Skeletal muscle cell (primary cell): ENCODE results near the gene BLTP2.

ENCODE experiments used
- DNase-seq: peaks from one replicate; pipeline ENCODE4 v3.0.0-alpha.2; 2010; ENCODE audit warnings: low read depth
- H3K4me3 ChIP-seq: 2 replicates; pipeline ENCODE4 v1.5.1; 2011; ENCODE audit warnings: low read depth, mild to moderate bottlenecking, control low read depth, low read length, moderate library complexity

BLTP2 gene

GRCh38 chr17:28655160-28655559, 10.2 kb upstream of the BLTP2 start:
- H3K4me3 ChIP-seq, result no peak overlapping the region
- no peak for DNase-seq

- H3K4me3 ChIP-seq, result no peak overlapping the region
Measured at GRCh38 chr17:28648698-28649097, 3.7 kb upstream of the BLTP2 start.

GRCh38 chr17:28646039-28646754, 1.2 kb upstream of the BLTP2 start:
- no peak for DNase-seq
- H3K4me3 ChIP-seq, result no peak overlapping the region

More at GRCh38 chr17:28648698-28649097, 3.7 kb upstream of the BLTP2 start:
- no peak for DNase-seq

- DNase-seq, result no peak
- peak overlapping the region; percentile 90 for H3K4me3 ChIP-seq
Measured at GRCh38 chr17:28645576-28645939, 600 bp upstream of the BLTP2 start.

- H3K4me3 ChIP-seq, result peak overlapping the region; percentile 90
- no peak for DNase-seq
Measured at GRCh38 chr17:28643983-28644786, 773 bp downstream of the BLTP2 start.

GRCh38 chr17:28641579-28641978, 3.4 kb downstream of the BLTP2 start:
- H3K4me3 ChIP-seq, result no peak overlapping the region
- no peak for DNase-seq

- DNase-seq, result no peak
- no peak overlapping the region for H3K4me3 ChIP-seq
Measured at GRCh38 chr17:28635506-28635905, 9.5 kb downstream of the BLTP2 start.

GRCh38 chr17:28634206-28634865, 10.6 kb downstream of the BLTP2 start:
- DNase-seq, result no peak
- no peak overlapping the region for H3K4me3 ChIP-seq

GRCh38 chr17:28626818-28627217, 18.1 kb downstream of the BLTP2 start:
- no peak for DNase-seq
- no peak overlapping the region for H3K4me3 ChIP-seq

GRCh38 chr17:28624148-28624547, 20.8 kb downstream of the BLTP2 start:
- DNase-seq, result no peak
- H3K4me3 ChIP-seq, result no peak overlapping the region

- H3K4me3 ChIP-seq, result no peak overlapping the region
- DNase-seq, result no peak
Measured at GRCh38 chr17:28623696-28624095, 21.3 kb downstream of the BLTP2 start.

GRCh38 chr17:28622186-28622585, 22.8 kb downstream of the BLTP2 start:
- DNase-seq, result no peak
- H3K4me3 ChIP-seq, result no peak overlapping the region

GRCh38 chr17:28620010-28620409, 24.9 kb downstream of the BLTP2 start:
- no peak for DNase-seq
- no peak overlapping the region for H3K4me3 ChIP-seq

- no peak overlapping the region for H3K4me3 ChIP-seq
Measured at GRCh38 chr17:28618464-28618863, 26.5 kb downstream of the BLTP2 start.

GRCh38 chr17:28616281-28616680, 28.7 kb downstream of the BLTP2 start:
- no peak for DNase-seq
- no peak overlapping the region for H3K4me3 ChIP-seq

More at GRCh38 chr17:28618464-28618863, 26.5 kb downstream of the BLTP2 start:
- DNase-seq, result no peak

- no peak overlapping the region for H3K4me3 ChIP-seq
- DNase-seq, result no peak
Measured at GRCh38 chr17:28615260-28615940, 29.6 kb downstream of the BLTP2 start.

- DNase-seq, result no peak
- H3K4me3 ChIP-seq, result no peak within 1 kb of the TSS
Measured at GRCh38 chr17:28613931-28614381, 31.0 kb downstream of the BLTP2 start, which contains the start of gene RSKR. TSS of gene RSKR (minus strand) at chr17:28614185. CDS start at chr17:28614161, 24 bp downstream.

- no peak overlapping the region for H3K4me3 ChIP-seq
- DNase-seq, result no peak
Measured at GRCh38 chr17:28612936-28613872, 31.8 kb downstream of the BLTP2 start.

GRCh38 chr17:28612531-28612930, 32.4 kb downstream of the BLTP2 start:
- DNase-seq, result no peak

More at GRCh38 chr17:28612531-28612930, 32.4 kb downstream of the BLTP2 start:
- no peak overlapping the region for H3K4me3 ChIP-seq
